SU-DHL-6 (cell line): ENCODE data around the gene TPGS1.
A peak's percentile ranks its signal among the peaks of the same experiment; 100 is the strongest.

Experiments
- H2AFZ ChIP-seq: fragments of 200-600 bp; sonication (generic); 2 replicates; pipeline ENCODE4 v1.6.1; 2014; ENCODE audit warnings: low read depth, mild to moderate bottlenecking, moderate library complexity, mixed read lengths, antibody characterized with exemption, low read length; ENCODE audit not compliant: severe bottlenecking
- H3F3A ChIP-seq: fragments of 200-600 bp; shearing (Covaris generic); 2 replicates; pipeline ENCODE4 v1.6.0; 2016; ENCODE audit warnings: antibody characterized with exemption, mild to moderate bottlenecking; ENCODE audit not compliant: insufficient read depth
- H3K27ac ChIP-seq: fragments of 200-600 bp; sonication (generic); 2 replicates; pipeline ENCODE4 v1.5.1; 2016; ENCODE audit warnings: low read depth, mild to moderate bottlenecking, low read length, moderate library complexity, mixed read lengths
- H3K27me3 ChIP-seq: fragments of 200-600 bp; sonication (generic), shearing (Covaris generic); 2 replicates; pipeline ENCODE4 v1.6.0; 2014; ENCODE audit warnings: mild to moderate bottlenecking, low read length
- H3K36me3 ChIP-seq: fragments of 200-600 bp; sonication (generic); 2 replicates; pipeline ENCODE4 v1.6.1; 2014; ENCODE audit warnings: mild to moderate bottlenecking, low read length, mixed read lengths
- H3K4me2 ChIP-seq: fragments of 300-600, 200-600 bp; shearing (Covaris generic), sonication (generic); 2 replicates; pipeline ENCODE4 v1.6.0; 2014; ENCODE audit warnings: low read length, low read depth, mild to moderate bottlenecking; ENCODE audit not compliant: poor library complexity, severe bottlenecking
- H3K4me3 ChIP-seq: fragments of 200-600 bp; sonication (generic); 2 replicates; pipeline ENCODE4 v1.5.1; 2014; ENCODE audit warnings: antibody characterized with exemption, low read length, mild to moderate bottlenecking, mixed read lengths; ENCODE audit not compliant: insufficient read depth, poor library complexity, severe bottlenecking
- H3K79me2 ChIP-seq: fragments of 200-600 bp; sonication (generic); 2 replicates; pipeline ENCODE4 v1.6.1; 2014; ENCODE audit warnings: mild to moderate bottlenecking, low read length, moderate library complexity; ENCODE audit not compliant: insufficient read depth
- H3K9ac ChIP-seq: fragments of 200-600 bp; sonication (generic); 2 replicates; pipeline ENCODE4 v1.7.0; 2014; ENCODE audit warnings: mild to moderate bottlenecking, low read length
- H3K9me2 ChIP-seq: fragments of 200-600 bp; sonication (generic); replicated peaks from 2 replicates; pipeline ENCODE4 v1.6.1; 2014; ENCODE audit warnings: low read length; ENCODE audit not compliant: insufficient read depth
- H3K9me3 ChIP-seq: fragments of 200-600 bp; sonication (generic); 2 replicates; pipeline ENCODE4 v1.6.1; 2014; ENCODE audit warnings: low read length, mixed read lengths; ENCODE audit not compliant: insufficient read depth
- H4K20me1 ChIP-seq: fragments of 200-600 bp; sonication (generic); 2 replicates; pipeline ENCODE4 v1.6.1; 2014; ENCODE audit warnings: low read depth, mild to moderate bottlenecking, antibody characterized with exemption, low read length, moderate library complexity, mixed read lengths
- EZH2phosphoT487 ChIP-seq: fragments of 200-600 bp; sonication (generic), shearing (Covaris generic); conservative IDR thresholded peaks from 2 replicates; pipeline ENCODE4 v1.6.1; 2018; ENCODE audit warnings: mild to moderate bottlenecking, antibody characterized with exemption, low read length, moderate library complexity, mixed read lengths
- TF ChIP-seq, protein P1 (sequence below): fragments of 200-600 bp; sonication (generic); IDR thresholded peaks from one replicate; pipeline ENCODE4 v1.5.1; 2017; ENCODE audit warnings: antibody characterized with exemption, mild to moderate bottlenecking, low read length, moderate library complexity; ENCODE audit not compliant: insufficient read depth, poor library complexity, severe bottlenecking

The TPGS1 gene

DNA sequence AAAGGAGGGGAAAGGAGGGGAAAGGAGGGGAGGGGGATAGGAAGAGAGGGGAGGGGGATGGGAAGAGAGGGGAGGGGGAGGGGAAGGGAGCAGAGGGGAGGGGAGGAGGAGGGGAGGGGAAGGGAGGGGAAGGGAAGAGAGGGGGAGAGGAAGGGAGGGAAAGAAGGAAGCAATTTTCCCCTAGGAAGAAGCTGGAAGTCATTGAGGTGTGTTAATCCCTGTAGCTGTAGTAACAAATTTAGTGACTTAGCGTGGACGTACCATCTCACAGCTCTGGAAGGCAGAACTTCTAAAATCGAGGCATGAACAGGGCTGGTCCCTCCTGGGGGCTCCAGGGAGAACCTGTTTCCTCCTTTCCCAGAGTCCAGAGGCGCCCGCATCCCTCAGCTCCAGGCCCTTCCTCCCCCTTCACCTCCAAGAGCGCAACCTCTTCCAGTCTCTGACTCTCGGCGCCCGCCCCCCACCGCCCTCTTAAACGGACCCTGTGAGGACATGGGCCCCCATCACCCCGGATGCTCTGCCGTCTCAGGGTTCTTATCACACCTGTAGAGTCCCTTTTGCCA is 18.6 kb downstream of the TPGS1 start:
- Histone ChIP-seq H3K36me3 (no peaks in the 10 kb centered on the region), H3K4me2 (no peak overlapping the region), H3K27ac (no peak overlapping the region), H3K9me3 (no peaks in the 10 kb centered on the region), H3K79me2 (no peaks in the 10 kb centered on the region), H3F3A (no peaks in the 10 kb centered on the region), H3K27me3 (no peaks in the 10 kb centered on the region), H3K9ac (no peak overlapping the region), H4K20me1 (no peaks in the 10 kb centered on the region), H3K9me2 (no peaks in the 10 kb centered on the region), H3K4me3 (no peak overlapping the region), H2AFZ (no peak overlapping the region)
- TF ChIP-seq, protein P1, sequence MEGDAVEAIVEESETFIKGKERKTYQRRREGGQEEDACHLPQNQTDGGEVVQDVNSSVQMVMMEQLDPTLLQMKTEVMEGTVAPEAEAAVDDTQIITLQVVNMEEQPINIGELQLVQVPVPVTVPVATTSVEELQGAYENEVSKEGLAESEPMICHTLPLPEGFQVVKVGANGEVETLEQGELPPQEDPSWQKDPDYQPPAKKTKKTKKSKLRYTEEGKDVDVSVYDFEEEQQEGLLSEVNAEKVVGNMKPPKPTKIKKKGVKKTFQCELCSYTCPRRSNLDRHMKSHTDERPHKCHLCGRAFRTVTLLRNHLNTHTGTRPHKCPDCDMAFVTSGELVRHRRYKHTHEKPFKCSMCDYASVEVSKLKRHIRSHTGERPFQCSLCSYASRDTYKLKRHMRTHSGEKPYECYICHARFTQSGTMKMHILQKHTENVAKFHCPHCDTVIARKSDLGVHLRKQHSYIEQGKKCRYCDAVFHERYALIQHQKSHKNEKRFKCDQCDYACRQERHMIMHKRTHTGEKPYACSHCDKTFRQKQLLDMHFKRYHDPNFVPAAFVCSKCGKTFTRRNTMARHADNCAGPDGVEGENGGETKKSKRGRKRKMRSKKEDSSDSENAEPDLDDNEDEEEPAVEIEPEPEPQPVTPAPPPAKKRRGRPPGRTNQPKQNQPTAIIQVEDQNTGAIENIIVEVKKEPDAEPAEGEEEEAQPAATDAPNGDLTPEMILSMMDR = no peak
- no peak for TF ChIP-seq EZH2phosphoT487

DNA sequence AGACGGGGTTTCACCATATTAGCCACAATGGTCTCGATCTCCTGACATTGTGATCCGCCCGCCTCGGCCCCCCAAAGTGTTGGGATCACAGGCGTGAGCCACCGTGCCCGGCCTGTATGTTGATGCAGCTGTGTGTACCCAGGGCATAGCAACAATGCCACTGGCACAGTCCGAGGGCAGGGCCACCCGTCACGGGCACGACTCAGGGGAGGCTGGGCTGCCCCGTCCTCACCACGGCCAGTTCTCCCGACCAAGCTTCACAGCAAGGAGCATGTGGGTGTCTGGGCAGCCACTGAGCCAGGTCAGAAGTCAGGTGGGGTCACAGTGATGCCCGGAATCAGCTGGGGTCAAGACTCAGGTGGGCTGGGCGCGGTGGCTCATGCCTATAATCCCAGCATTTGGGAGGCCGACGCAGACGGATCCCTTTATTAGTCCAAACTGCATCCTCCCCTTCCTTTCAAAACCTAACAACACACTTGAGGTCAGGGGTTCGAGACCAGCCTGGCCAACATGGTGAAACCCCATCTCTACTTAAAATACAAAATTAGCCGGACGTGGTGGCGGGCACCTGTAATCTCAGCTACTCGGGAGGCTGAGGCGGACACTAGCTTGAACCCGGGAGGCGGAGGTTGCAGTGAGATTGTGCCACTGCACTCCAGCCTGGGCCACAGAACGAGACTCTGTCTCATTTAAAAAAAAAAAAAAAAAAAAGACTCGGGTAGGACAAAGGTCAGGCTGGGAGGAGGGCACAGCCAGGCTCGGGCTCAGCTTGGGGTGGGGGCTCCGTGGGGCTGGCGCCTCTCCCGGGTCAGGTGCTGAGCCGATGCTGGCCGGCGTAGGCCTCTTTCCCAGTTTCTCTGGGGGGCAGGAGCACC is 23.1 kb downstream of the TPGS1 start:
- H3K27me3 ChIP-seq = no peaks in the 10 kb centered on the region
- H3K36me3 ChIP-seq = no peaks in the 10 kb centered on the region
- no peaks in the 10 kb centered on the region for H3K9me3 ChIP-seq
- H4K20me1 ChIP-seq = no peaks in the 10 kb centered on the region
- H3K9ac ChIP-seq = peak overlapping the region; percentile 89
- peak overlapping the region; percentile 89 for H3K4me3 ChIP-seq
- H3K4me2 ChIP-seq = peak overlapping the region; percentile 62
- TF ChIP-seq, protein P1 = no peak
- no peak for TF ChIP-seq EZH2phosphoT487
- H3K79me2 ChIP-seq = peaks cover 25% of the 10 kb centered on the region
- H3K9me2 ChIP-seq = no peaks in the 10 kb centered on the region
- no peak overlapping the region for H3K27ac ChIP-seq
- peak overlapping the region; percentile 92 for H2AFZ ChIP-seq
- no peaks in the 10 kb centered on the region for H3F3A ChIP-seq

DNA sequence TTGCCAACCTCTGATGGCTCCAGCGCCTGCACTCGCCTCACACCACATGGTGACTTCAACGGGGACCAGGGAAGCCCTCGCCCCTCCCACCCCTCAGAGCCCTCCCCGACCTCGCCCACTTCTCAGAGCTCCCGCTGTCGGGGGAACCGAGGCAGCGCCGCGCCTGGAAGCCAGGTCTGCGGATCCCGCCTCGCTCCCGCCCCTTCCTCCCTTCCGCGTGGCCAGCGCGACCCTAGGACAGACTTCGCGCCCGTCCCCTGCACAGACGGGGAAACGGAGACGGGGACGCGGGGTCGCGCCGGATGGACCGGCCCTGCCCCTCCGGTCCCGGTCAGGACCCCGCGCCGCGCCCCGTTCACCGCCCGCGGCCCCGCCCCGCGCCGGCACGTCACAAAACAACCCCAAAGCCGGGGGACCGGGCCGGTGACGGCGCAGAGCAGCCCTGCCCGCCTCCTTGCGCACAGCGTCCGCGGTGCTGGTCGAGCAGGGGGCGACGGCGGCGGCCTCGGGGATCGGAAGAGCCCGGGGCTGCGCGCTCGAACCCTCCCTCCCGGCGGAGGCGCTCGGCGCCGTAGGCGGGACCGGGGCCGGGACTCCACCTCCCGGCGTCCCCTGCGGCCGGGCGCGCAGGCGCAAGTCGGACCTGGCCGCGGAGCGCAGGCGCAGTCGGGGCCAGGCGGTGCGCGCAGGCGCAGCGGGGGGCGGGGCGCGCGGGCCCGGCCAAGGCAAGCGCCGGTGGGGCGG is 23.9 kb downstream of the TPGS1 start:
- peak overlapping the region; percentile 92 for H2AFZ ChIP-seq
- H3F3A ChIP-seq = no peaks in the 10 kb centered on the region
- peak overlapping the region; percentile 68 for H3K27ac ChIP-seq

More for the DNA sequence above, 23.9 kb downstream of the TPGS1 start:
- Histone ChIP-seq H3K27me3 (no peaks in the 10 kb centered on the region), H3K36me3 (no peaks in the 10 kb centered on the region), H3K9me3 (no peaks in the 10 kb centered on the region), H4K20me1 (no peaks in the 10 kb centered on the region), H3K79me2 (peaks cover 25% of the 10 kb centered on the region), H3K4me2 (peak overlapping the region; percentile 62), H3K4me3 (peak overlapping the region; percentile 89), H3K9me2 (no peaks in the 10 kb centered on the region), H3K9ac (peak overlapping the region; percentile 89)
- TF ChIP-seq, protein P1 = no peak
- no peak for TF ChIP-seq EZH2phosphoT487
